ENCODE data around the gene LCORL.
"Not testable (repeated sequence)": the region's sequence is repeated elsewhere in the genome, so short reads cannot be mapped to it uniquely, and the experiment has no call there.

- TF ChIP-seq CTCF, EZH2phosphoT487 (IDR thresholded peaks at IDR 0.05; ENCODE audit: low read length): not testable (repeated sequence)
These were observed 171.3 kb downstream of the LCORL start for GRCh38 chr4:17850295-17850694.

Data from MM.1S (cell line).